Body of pancreas (tissue), 4 donors: ENCODE results near the gene TTC4.

Experiments used
- CTCF ChIP-seq, 7 experiments: fragments of 450-650 bp in 4 of 7; fragments of 200-600 bp in 3 of 7; sonication (generic) in 3 of 7; IDR thresholded peaks; one replicate each; pipeline ENCODE4 v1.5.1; 2016 to 2019; ENCODE audit warnings: antibody characterized with exemption in 7 of 7
- POLR2A ChIP-seq, 3 donors: fragments of 450-650 bp; IDR thresholded peaks; one replicate each; pipeline ENCODE4 v1.6.1; 2016; ENCODE audit warnings: antibody characterized with exemption in 3 of 3, mild to moderate bottlenecking in 2 of 3

- TF ChIP-seq CTCF (IDR thresholded peaks at IDR 0.05) (no peak), POLR2A (IDR thresholded peaks at IDR 0.05) (no peak)
Observed at GRCh38 chr1:54709547-54710292, 5.9 kb upstream of the TTC4 start.
